ENCODE measurements around the gene EMID1.
A peak's percentile ranks its signal among the peaks of the same experiment; 100 is the strongest.
"Not testable (repeated sequence)": the region's sequence is repeated elsewhere in the genome, so short reads cannot be mapped to it uniquely, and the experiment has no call there.

Gene EMID1

DNA sequence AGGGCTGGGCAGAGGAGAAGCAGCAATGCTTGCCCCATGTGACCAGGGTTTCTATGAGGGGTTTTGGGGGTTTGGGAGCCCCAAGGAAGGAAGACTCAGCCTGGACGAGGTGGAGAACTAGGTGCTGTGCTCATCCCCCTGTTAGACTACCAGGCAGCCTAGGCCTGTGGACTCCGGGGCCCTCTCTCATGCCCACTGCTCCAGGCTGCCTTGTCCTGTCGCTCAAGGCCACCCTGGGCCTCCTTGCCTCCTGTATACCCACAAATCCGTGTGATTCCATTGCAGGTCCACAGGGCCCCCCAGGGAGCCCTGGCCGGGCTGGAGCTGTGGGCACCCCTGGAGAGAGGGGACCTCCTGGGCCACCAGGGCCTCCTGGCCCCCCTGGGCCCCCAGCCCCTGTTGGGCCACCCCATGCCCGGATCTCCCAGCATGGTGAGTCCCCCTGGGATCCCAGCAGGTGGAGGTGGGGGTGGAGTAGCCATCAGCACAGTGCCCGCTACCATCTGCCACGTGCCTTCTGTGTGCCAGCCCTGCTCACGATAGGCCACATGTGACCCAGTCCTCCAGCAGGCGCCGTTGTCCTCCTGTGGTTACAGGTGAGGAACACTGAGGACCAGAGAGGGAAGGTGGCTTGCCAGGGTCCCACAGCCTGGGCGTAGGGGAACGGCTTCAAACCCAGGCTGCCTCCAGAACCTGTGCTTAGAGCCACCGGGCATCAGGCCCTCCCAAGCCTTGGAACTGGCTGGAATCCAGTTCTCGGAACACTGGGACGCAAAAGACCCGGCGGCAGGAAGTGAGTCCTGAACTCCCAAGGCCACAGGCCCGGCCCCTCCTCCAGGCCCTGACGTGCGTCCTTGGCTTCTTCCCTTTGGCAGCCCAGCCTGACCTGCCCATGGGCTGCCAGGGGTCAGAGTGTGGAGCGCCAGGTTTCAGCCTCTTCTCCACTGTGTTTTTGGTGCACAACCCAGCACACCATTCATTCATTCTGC is 26.6 kb downstream of the EMID1 start:
- DNase-seq, result no peak

DNA sequence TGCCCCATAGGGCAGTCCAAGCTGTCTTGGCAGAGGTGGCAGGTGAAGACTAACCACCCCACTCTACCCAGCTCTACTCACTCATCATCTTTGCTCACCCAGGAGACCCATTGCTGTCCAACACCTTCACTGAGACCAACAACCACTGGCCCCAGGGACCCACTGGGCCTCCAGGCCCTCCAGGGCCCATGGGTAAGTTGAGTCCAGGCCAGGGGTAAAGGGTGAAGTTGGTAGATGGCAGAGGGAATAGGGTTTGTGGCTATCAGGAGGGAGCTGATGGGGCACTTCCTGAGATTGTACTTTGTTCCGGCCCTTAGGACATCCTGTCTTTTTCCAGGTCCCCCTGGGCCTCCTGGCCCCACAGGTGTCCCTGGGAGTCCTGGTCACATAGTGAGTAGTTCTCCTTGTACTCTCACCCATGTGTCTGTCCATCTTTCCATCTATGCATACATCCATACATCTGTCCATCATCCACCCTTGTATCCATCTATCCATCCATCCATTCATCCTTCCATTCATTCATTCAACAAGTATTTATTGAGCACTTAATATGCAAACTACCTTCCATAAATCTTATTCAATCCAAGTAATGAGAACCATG is 27.7 kb downstream of the EMID1 start:
- no peak for DNase-seq

DNA sequence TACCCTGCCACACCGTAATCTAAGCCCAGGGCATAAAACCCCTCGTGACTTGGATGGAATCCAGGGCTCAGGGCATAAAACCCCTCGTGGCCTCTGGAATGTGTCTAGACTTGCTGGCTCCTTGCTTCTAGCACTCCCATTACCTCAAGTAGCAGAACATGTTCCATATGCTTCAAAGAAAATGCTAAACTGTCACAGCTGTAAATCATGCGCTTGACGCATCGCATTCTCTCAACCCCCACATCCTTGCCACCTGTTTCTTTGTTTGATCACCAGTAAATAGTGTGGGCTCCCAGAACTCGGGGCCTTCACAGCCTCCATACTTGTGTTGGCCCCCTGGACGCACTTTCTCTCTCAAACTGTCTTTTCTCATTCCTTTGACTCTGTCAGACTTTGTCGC is 34.8 kb downstream of the EMID1 start:
- peak; percentile 12 for DNase-seq

DNA sequence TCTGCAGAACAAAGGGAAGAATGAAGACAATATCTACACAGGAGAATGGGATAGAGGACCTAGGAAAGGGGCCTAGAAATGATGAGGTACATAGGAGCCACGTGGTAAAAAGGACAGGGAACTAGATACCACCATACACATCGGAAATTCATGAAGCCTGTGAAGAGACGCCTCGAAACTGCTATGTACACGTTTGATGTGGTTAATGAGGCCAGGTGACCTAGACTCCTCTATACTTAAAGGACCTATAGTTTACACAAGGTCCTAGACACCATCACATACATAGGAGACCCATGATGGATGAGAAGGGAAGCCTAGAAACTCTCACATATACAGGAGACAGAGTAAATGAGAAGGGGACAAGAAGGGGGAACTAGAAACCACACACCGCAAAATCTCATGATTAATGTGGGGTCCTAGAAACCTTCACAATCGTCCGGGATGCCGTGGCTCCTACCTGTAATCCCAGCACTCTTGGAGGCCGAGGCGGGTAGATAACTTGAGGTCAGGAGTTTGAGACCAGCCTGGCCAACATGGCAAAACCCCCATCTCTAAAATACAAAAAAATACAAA is 38.3 kb downstream of the EMID1 start:
- no peak for DNase-seq

DNA sequence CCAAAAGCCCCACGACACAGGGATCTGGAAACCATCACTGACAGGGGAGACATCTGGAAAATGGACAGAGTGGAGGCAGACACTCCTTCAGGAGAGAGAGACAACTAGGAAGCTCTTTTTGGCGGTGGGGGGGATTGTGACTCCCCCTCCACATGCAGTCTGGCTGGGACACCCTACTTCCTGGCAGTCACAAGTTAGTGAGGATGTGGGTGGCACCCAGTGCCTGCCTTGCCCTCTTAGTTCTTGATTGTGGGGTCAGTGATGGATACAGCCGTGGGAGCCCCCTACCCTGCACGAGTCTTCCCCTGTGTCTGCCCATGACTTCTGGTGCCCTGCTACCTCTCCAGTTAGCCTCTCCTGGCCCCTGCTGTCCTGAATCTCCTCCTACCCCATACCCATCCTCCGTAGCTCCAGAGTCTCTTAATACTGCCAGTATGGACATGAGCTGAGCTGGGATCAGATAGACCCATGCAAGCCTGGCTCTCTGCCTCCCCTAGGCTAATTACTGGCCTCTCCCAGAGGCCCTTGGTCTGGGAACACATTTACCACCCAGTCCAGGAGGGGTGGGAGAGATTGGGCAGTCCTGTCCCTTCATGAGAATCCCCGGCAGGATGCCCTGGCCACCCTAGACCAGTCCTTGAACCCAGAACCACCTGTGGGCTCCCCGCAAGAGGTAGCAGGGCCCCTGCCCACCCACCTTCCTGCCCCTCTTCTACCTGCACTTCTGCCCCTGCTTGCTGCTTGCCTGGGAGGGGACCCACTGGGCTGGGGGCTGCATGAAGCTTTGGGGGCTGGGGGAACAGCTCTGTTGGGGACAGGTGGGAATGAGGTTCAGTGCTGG is 39.3 kb downstream of the EMID1 start:
- DNase-seq, result no peak

DNA sequence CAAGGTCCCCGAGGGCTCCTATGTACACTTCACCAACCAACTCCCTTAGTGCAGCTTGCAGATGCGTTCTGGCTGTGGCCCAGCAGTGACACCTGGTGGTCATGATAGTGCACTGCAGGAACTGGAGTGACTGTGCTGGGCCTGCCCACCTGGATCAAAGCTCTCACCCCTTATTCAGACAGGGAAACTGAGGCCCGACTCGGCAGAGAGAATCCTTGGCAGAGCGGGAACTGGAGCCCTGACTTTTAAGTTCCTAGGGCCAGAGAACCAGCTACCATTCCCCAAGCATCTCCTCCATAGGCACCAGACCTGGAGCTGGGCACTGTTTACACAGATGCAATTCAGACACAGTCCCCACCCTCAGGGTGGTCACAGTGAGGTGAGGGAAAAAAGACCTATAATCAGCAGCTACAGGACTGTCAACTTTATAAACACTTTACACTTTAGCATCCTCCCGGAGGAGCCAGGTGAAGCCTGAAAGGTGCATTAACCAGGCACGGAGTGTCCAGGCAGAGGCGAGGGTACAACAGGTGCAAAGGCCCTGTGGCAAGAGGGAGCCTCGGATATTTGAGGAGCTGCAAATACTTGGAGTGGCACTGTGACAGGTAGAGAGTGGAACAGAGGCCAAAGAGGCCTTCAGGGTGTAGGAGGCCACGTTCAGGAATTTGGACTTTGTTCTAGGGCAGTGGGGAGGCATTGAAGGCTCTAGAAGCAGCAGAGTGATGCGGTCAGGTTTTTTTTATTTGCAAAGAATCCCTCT is 40.1 kb downstream of the EMID1 start:
- DNase-seq, result peak; percentile 53

DNA sequence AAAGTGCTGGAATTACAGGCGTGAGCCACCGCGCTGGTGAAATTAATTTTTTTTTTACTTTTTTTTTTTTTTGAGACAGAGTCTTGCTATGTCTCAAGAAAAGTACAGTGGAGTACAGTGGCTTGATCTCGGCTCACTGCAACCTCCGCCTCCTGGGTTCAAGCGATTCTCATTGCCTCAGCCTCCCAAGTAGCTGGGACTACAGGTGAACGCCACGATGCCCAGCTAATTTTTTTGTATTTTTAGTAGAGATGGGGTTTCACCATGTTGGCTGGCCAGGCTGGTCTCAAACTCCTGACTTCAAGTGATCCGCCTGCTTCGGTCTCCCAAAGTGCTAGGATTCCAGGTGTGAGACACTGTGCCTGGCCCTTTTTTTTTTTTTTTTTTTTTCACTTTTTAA is 42.2 kb downstream of the EMID1 start:
- not testable (repeated sequence) for DNase-seq

DNA sequence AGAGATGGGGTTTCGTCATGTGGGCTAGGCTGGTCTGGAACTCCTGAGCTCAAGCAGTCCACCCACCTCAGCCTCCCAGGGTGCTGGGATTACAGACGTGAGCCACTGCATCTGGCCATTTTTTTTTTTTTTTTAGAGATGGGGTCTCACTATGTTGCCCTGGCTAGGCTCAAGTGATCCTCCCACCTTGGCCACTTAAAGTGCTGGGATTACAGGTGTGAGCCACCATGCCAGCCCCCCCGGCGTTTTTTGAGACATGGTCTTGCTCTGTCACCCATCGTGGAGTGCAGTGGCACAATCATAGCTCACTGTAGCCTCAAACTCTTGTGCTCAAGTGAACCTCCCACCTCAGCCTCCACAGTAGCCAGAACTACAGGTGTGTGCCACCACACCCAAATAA is 45.6 kb downstream of the EMID1 start:
- no peak for DNase-seq

DNA sequence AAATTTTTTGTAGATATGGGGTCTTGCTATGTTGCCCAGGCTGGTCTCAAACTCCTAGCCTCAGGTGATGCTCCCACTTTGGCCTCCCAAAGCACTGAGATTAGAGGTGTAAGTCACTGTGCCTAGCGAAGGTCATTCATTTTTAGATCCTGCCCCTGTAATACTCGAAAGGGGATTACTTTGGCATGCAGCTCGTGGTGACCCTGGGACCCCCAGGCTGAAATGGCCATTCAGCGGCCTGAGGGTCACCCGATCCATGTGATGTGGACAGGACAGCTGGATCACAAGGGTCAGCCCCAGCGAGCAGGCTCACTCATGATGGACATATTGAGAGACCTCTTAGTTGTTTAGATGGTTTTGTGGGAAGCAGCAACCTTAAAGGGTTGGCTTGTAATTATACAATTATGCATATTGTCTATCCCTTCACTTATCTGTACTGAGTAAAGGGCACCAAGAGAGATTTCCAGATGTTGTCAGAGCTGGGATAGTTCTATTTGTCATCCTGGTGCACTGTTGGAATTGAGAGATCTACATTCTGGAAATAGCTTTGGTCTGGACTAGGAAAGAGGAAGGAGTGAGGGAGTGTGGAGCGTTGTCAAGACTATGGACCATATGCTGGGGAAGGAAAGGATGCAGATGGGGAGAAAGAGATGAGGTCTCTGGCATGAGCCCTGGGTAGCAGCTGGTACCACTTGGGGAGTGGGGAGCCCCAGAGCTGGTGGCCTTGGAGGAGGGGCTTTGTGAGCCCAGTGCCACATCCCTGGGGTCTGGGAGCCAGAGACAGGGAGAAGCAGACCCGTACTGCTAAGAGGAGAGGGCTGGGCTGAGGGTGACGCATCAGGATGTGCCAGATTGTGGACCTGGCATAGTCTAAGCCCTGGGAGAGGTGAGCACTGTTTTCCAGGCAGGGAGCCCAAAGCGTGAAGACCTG is 46.5 kb downstream of the EMID1 start:
- DNase-seq, result no peak

DNA sequence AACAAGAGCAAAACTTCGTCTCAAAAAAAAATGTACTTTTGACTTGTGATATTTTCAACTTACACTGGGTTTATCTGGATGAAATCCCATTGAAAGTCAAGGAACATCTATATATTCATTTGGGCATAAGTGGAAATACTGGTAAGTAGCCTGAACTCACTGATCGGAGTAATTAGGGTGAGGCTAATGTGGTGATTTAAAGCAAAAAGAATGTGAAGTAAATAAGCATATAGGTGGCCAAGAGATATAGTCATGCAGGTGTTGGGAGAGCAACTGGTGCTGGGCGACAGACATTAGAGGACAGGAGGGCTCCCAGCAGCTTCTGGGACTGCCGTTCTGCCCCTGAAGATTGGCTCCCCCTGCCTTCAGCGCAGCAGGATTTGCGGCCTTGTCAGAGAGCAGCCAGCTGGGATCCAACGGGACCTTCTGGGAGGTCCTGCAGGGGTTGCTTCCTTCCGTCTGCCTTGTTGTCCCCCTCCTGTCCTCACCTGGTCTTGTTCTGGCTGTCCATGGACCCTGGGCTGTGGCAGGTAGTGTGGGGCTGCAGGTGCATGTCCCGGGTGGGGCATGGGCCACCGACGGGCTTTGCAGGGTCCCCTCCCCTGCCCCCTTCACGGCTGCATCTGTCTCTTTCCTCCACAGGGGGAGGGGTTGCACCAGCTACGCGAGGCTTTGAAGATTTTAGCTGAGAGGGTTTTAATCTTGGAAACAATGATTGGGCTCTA is 48.0 kb downstream of the EMID1 start:
- no peak for DNase-seq

DNA sequence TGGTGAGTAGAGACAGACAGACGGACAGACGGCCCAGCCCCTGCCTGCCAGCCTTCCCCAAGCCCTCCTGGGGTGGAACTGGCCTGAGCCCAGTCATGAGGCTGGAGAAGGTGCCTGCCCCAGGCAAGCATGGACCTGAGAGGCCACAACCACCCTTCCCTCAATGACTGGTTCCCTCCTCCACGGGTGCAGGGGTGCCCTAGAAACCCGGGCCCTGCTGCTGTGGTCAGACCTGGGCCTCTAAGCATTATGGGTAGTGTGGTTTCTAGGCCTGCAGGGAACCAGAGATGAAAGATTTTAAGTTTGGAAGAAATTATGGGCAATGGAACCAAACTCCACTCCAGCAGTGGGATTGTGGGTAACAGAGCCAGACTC is 48.6 kb downstream of the EMID1 start:
- no peak for DNase-seq

DNA sequence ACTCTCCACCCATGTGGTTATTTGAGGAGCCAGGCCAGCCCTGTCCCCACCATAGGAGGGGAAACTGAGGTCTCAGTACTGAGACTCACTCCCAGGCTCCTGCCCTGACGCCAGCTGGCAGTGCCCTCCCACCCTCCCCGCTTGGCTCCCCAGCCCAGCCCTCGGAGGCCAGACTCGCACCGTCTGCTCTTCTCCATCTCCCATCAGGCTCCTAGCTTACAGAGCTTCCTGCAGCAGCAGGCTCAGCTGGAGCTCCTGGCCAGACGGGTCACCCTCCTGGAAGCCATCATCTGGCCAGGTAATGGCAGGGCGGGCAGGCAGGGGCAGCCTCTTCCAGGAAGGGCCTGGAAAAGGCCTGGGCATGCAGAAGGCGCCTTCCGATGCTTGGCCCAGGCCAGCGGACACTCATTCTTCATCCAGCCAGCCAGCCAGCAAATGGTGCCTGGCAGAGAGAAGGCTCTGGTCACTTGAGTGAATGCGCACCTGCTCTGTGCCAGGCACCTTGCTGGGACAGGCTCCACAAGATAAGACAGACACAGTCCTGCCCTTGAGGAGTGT is 49.4 kb downstream of the EMID1 start:
- no peak for DNase-seq

DNA sequence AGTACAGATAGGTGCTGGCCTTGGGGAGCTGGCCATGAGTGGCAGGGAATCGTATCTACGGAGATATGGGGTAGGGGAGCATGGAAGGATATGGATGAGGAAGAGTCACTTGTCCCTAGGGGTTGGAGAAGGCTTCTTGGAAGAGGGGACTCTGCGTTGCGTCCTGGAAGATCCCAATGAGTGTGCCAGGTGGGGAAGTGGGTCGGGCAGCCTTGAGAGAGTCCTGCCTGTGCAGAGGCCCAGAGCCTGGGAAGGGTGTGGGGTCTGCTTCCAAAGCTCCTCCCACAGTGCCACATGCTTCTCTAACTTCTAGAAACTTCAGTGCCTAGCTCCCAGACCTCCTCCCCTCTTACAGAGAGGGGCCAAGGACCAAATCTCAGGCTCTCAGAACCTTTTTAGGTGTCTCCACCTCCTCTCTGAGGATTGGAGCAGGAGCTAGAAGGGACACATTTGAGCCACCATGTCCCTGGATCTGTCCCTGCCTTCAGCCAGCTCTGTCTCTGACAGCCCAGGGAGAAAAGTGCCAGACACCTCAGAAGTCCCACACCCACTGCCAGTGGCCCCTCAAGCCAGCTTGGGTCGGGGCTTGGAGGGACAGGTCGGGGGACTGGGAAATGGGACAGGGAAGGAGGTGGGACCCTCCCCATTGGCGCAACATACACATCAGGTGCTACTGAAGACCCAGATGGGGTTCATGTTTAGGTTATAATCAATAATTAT is 51.1 kb downstream of the EMID1 start:
- no peak for DNase-seq

DNA sequence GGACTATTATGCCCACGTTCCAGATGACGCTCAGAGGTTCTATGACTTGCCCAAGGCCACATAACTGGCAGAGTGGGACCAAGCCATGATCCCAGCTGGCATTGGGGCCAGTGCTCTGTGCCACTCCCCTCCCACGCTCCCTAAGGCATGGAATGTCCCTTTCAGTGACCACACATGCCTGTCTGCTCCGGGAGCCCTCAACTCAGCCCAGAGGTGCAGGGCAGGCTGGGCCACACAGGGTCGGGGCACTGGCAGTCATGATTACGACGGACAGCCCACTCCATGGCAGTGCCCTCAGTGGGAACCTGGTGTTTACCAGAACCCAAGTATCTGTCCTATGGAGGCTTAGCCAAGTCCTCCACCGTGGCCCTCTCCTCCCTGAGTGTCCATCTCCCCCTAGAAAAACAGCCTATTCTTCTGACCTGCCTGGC is 52.1 kb downstream of the EMID1 start:
- no peak for DNase-seq

DNA sequence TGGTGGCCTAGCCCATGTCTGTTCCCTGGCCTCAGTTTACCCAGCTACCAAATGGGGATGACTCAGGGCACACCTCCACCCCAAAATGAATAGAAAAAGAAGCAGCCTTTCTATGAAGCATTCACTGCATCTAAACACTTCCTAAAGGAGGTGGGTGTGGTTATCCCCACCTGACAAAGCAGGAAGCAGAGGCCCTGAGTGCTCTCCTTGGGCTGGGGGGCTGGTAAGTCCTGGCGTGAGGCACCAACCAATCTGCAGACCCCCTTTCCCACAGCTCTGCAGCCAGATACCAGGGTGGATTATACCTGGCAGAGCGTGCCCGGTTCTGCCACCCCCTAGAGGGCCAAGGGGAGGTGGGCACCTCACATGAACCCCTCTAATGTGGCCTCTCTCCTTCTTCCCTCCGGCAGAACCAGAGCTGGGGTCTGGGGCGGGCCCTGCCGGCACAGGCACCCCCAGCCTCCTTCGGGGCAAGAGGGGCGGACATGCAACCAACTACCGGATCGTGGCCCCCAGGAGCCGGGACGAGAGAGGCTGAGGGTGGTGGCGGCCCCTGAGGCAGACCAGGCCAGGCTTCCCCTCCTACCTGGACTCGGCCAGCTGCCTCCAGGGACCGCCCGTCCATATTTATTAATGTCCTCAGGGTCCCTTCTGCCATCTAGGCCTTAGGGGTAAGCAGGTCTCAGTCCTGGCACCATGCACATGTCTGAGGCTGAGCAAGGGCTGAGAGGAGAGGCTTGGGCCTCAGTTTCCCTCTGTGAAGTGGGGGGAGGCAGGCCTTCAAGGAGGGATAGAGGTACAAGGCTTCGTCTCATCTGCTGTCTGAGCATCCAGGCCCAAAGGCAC is 52.9 kb downstream of the EMID1 start:
- DNase-seq, result no peak

DNA sequence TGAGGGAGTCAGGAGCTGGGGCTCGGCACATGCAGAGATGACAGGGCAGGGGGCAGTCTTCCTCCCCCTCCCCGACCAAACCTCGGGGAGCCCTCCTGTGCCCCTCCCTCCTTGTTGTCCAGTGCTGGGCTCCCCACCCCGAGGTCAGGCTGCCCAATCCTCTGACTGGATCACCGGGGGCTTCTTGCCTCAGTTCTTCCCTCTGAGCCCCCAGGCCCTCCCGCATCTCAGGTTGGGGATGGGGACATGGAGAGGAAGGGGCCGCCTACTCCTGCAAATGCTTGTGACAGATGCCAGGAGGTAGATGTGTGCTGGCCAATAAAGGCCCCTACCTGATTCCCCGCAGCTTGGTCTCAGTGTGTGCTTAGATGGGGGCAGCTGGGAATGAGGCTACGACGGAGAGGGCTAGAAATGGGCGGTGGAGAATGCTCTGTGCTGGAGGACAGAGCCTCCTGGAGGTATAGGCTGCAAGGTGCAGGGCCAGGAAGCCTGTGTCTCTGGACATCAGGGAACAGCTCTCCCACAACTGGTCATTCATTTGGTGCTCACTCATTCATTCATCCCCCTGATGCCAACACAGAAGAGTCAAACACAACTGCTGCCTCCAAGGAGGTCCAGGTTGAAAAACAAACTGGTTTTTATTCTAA is 53.7 kb downstream of the EMID1 start:
- no peak for DNase-seq

DNA sequence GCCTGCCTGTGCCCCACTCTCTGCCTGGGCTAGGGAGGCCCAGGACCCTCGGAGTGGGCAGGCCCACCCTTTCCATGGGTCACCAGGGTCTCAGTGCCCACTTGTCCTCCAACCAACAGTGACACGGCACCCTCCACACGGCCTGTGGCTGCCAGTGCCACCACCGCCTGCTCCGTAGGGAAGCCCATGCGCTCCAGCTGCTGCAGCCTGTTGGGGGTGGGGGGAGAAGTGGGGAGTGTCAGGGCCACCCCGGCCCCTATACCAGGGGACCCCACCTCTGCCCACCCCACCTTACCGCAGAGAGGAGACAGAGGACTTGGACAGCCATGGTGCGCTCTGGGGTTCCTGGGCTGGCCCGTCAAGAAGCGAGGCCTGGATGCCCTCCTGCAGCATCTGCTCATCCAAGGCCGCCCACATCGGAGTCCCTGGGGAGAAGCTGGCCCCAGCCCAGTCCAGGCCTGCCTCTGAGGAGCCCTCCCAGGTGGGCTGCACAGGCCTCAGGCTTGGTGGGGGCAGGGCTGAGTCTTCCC is 54.4 kb downstream of the EMID1 start:
- DNase-seq, result no peak

All from fibroblast of skin of abdomen (primary cell).